Cardiac muscle cell (in vitro differentiated cells and primary cell): ENCODE data around the gene POLR1A. TPM values are rescaled to one million over a fixed set of nuclear protein-coding genes. Genes with fewer than 3 reads are reported as not detected.

Source experiments
- DNase-seq, 2 donors: peaks; one replicate each; pipeline versions ENCODE4 v3.0.0 to v3.0.0-alpha.2; 2010 to 2017; ENCODE audit warnings: low read depth in 1 of 2, low spot score in 1 of 2
- H3K27ac ChIP-seq: fragments of 200-600 bp; sonication (generic); 2 replicates; pipeline ENCODE4 v1.5.1; 2016
- H3K27me3 ChIP-seq: fragments of 200-600 bp; sonication (generic); 2 replicates; pipeline ENCODE4 v1.6.0; 2016; ENCODE audit warnings: control low read depth
- H3K36me3 ChIP-seq: fragments of 200-600 bp; sonication (generic); 2 replicates; pipeline ENCODE4 v1.5.1; 2016; ENCODE audit warnings: control low read depth
- H3K4me1 ChIP-seq: fragments of 200-600 bp; sonication (generic); 2 replicates; pipeline ENCODE4 v1.8.1; 2017; ENCODE audit warnings: low read depth, mild to moderate bottlenecking, mixed run types
- H3K4me3 ChIP-seq: fragments of 200-600 bp; sonication (generic); 2 replicates; pipeline ENCODE4 v1.5.1; 2016; ENCODE audit warnings: mild to moderate bottlenecking
- H3K9me3 ChIP-seq: fragments of 200-600 bp; sonication (generic); 2 replicates; pipeline ENCODE4 v1.5.1; 2017; ENCODE audit warnings: low read depth, mild to moderate bottlenecking, control low read depth
- polyA plus RNA-seq: library from polyadenylated mRNA; unstranded; fragments of >200 nt; fragmentation: Nextera tagmentation; extraction: Ambion mirVana; gene quantifications from 2 replicates; pipeline ENCODE4 v1.2.1, GENCODE V29; 2016
- total RNA-seq: library from RNA; depleted of rRNA; stranded (reverse); fragments of >200 nt; gene quantifications from 2 replicates; pipeline ENCODE4 v1.2.3, GENCODE V29; 2016
- TF ChIP-seq, protein P1 (sequence below): IDR thresholded peaks from 2 replicates; pipeline ENCODE4 v1.5.1; 2012; ENCODE audit warnings: low read depth, mild to moderate bottlenecking, low read length

The POLR1A gene
- total and polyA plus RNA-seq, 2 experiments from 2014 or later, result 6.8 to 19.4 TPM

DNA sequence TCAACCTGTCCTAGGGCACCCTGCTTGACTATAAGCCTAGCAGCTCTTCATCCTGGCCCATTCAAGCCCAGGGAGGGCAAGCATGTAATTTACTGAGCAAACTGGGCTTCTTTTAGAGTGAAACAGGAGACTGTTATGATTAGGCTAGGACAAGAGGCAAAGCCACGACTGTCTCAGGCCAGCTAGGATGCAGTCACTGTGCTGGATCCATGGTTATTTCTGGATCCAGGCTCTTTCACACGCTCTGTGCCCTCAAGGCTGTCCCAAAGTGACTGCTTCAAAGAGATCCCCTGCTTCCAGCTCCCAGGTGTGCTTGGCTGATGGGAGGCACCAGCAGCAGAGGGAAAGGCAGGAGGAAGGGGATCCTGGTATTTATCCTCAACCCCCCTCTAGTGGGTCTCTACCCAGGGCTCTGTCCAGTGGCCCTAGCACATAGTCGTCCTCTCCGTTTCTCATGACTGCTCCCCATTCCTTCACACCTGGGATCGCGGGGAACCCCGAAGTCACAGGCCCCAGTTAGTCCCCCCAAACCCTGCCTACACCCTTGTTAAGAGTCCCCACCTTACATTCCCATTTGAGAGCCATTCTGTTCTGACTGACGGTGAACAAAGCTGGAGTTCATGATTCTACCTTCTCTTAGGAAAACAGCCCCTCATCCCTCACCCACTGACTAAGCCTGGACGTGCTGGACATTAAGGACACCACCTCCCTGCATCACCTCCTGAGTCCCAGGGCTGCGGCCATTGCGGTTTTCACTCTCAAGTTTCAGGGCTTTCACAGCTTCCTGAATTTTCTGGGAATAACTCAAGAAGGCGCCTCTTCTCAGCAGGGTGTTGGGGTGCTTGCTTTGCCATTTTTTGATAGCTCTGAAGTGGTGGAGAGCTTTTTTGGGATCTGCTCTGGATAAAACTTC lies 63.2 kb downstream of the POLR1A start:
- Histone ChIP-seq H3K36me3 (peaks cover 56% of the 10 kb centered on the region), H3K27ac (no peak overlapping the region), H3K9me3 (no peaks in the 10 kb centered on the region), H3K27me3 (no peaks in the 10 kb centered on the region), H3K4me3 (no peak overlapping the region), H3K4me1 (no peaks in the 10 kb centered on the region)
- TF ChIP-seq, protein P1, sequence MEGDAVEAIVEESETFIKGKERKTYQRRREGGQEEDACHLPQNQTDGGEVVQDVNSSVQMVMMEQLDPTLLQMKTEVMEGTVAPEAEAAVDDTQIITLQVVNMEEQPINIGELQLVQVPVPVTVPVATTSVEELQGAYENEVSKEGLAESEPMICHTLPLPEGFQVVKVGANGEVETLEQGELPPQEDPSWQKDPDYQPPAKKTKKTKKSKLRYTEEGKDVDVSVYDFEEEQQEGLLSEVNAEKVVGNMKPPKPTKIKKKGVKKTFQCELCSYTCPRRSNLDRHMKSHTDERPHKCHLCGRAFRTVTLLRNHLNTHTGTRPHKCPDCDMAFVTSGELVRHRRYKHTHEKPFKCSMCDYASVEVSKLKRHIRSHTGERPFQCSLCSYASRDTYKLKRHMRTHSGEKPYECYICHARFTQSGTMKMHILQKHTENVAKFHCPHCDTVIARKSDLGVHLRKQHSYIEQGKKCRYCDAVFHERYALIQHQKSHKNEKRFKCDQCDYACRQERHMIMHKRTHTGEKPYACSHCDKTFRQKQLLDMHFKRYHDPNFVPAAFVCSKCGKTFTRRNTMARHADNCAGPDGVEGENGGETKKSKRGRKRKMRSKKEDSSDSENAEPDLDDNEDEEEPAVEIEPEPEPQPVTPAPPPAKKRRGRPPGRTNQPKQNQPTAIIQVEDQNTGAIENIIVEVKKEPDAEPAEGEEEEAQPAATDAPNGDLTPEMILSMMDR, result no peak
- no peak for DNase-seq

DNA sequence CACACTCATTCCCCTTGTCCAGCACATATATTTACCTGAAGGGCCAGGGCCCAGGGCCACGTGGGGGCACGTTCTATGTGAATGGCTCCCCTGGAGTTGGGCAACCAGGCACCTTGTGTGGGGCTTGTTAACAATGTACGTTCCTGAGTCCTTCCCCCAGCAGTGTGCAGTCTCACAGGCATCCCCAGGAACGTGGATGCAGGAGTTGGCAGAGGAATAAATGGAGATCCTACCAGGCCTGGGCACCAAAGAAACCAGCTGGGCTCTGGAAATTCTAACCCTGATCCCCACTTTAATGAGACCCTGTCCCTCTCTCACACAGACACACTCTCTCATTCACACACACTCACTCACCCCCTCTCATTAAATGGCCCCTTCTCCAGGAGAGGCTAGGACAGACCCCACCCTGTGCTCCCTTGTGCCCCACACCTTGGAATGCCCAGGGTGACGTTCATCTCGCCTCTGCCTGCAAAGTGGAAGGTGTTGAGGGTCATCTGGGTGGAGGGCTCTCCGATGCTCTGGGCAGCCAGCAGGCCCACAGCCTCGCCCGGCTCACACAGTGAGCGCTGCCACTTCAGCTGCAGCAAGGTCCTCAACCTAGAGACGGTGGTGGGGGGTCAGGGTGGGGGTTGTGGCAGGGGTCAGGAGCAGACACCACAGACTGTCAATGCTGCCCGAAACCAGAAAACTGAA lies 65.6 kb downstream of the POLR1A start:
- peaks cover 3% of the 10 kb centered on the region for H3K4me1 ChIP-seq
- H3K4me3 ChIP-seq, result no peak overlapping the region
- no peaks in the 10 kb centered on the region for H3K27me3 ChIP-seq
- no peak for DNase-seq
- no peak overlapping the region for H3K27ac ChIP-seq
- no peaks in the 10 kb centered on the region for H3K9me3 ChIP-seq
- TF ChIP-seq, protein P1, result no peak
- H3K36me3 ChIP-seq, result peaks cover 41% of the 10 kb centered on the region

DNA sequence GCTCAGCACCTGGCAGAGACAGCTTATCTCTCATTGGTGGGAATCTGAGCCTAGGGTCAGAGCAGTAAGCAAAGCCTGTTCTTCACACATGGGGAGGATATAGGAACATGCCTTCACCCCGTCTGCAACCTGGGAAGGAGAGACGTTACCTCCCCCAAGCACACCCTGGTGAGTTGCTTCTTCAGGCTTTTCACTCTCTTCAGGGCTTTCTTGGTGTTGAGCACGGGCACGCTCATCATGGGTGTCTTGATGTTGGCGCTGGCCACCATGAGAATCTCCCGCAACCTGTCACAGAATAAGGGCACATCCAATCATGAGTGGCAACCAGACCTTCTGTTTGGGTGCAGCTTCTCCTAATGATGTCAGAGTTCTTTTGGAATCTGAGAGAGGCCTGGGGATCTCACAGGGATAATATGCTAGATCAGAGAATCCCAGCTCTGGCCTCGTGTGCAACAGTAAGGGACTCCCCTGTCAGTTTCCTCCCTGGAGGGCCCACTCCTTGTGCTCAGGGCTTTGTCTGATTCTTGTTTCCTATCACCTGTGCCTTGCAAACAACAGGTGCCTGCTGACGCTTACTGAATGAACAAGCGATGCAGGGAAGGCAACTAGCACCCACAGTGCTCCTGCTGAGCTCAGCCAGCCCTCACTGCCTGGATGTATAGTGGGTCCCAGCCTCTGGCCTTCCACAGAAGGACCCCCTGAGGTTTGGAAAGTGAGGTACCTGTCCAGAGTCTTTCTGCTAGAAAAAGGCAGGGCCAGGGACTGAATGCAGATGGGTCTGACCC lies 66.3 kb downstream of the POLR1A start:
- H3K27ac ChIP-seq, result no peak overlapping the region
- H3K36me3 ChIP-seq, result peaks cover 34% of the 10 kb centered on the region
- peaks cover 10% of the 10 kb centered on the region for H3K4me1 ChIP-seq
- H3K9me3 ChIP-seq, result no peaks in the 10 kb centered on the region
- no peak for DNase-seq
- TF ChIP-seq, protein P1, result no peak
- H3K4me3 ChIP-seq, result no peak overlapping the region
- H3K27me3 ChIP-seq, result no peaks in the 10 kb centered on the region

GRCh38 chr2:86038291-86039081 lies 67.2 kb downstream of the POLR1A start:
- Histone ChIP-seq H3K36me3 (peaks cover 30% of the 10 kb centered on the region), H3K27ac (no peak overlapping the region), H3K4me1 (peaks cover 16% of the 10 kb centered on the region), H3K9me3 (no peaks in the 10 kb centered on the region), H3K4me3 (no peak overlapping the region), H3K27me3 (no peaks in the 10 kb centered on the region)
- DNase-seq, result peak in 1 of 2 donors; percentile 74
- TF ChIP-seq, protein P1, result no peak

GRCh38 chr2:86037795-86038192 lies 67.9 kb downstream of the POLR1A start:
- no peaks in the 10 kb centered on the region for H3K27me3 ChIP-seq
- peaks cover 16% of the 10 kb centered on the region for H3K4me1 ChIP-seq
- DNase-seq, result no peak
- TF ChIP-seq, protein P1, result no peak
- no peak overlapping the region for H3K4me3 ChIP-seq
- H3K27ac ChIP-seq, result no peak overlapping the region
- peaks cover 30% of the 10 kb centered on the region for H3K36me3 ChIP-seq
- no peaks in the 10 kb centered on the region for H3K9me3 ChIP-seq
